Hepatic stellate cell (primary cell): ENCODE data around the gene SLC22A5.
A peak's percentile ranks its signal among the peaks of the same experiment; 100 is the strongest.
"Not testable (repeated sequence)": the region's sequence is repeated elsewhere in the genome, so short reads cannot be mapped to it uniquely, and the experiment has no call there.

ENCODE experiments used
- DNase-seq: peaks from one replicate; pipeline ENCODE4 v3.0.0; 2011; ENCODE audit warnings: low spot score

Gene SLC22A5

GRCh38 chr5:132413567-132413966 lies 44.1 kb downstream of the SLC22A5 start:
- DNase-seq: no peak

GRCh38 chr5:132414634-132415378 lies 45.3 kb downstream of the SLC22A5 start:
- no peak for DNase-seq

- DNase-seq: not testable (repeated sequence)
Observed at GRCh38 chr5:132415516-132415915, 46.0 kb downstream of the SLC22A5 start.

DNA sequence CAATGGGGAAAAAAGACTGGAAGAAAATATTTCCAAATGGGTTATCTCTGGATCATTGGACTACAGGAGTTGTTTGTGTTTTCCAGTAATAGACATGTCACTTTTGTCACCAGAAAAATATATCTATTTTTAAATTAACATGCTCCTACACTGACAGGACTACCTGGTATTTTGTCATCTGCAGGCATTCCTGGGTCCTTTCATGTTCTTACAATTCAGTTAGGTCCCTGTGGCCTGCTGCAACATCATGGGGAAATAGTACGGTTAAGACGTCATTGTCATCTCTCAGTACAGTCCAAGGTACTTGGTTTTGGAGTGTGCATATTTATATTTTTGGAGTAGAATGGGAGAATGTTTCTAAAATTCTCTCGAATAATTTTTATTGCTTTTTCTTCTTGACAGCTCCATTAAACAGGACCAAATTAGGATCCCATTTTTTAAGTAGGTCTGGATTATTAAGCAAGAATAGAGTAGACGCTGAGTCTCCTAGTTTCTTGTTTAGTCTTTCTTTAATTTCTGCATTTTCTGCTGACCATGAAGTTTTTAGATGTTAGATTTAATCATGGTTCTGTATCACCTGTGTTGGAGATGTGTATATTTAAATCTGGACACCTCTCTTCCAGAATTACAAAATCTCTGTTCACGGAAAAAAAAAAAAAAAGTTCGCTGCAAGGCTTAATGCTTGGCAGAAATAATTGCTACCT lies 46.9 kb downstream of the SLC22A5 start:
- DNase-seq: no peak

DNA sequence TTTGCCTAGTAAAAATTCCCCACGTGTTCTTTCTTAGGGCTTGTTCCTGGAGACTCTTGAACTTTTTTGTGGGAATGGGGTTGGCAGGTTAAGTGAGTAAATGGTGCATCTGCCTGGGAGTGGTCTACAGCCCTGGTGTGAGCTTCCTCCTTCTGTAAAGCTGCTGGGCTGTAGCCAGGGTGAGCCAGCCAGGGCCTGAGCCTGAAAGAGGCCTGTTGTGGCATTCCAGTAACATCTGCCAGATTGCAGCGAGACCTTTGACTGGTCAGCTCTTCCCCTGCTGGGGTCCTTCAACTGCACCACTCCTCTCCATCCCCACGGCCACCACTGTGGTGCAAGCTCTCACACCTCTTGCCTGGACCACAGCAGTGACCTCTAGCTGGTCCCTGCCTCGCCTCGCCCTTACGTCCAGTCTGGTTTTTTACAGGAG lies 47.5 kb downstream of the SLC22A5 start:
- no peak for DNase-seq

DNA sequence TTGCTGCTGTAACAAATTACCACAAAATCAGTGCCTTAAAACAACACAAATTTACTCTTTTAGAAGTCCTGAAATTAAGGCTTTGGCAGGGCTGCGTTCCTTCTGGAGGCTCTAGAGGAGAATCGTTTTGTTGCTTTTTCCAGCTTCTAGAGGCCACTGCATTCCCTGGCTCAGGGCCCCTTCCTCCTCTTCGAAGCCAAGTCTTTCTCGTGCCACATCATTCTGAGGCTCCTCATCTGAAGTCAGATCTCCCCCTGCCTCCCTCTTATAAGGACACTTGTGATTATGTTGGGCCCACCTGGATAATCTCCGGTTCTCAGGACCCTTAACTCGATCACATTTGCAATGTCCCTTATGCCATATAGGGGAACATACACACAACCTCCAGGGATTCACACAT lies 48.0 kb downstream of the SLC22A5 start:
- no peak for DNase-seq

GRCh38 chr5:132417889-132418485 lies 48.5 kb downstream of the SLC22A5 start:
- DNase-seq: no peak

GRCh38 chr5:132418881-132419280 lies 49.4 kb downstream of the SLC22A5 start:
- DNase-seq: no peak

DNA sequence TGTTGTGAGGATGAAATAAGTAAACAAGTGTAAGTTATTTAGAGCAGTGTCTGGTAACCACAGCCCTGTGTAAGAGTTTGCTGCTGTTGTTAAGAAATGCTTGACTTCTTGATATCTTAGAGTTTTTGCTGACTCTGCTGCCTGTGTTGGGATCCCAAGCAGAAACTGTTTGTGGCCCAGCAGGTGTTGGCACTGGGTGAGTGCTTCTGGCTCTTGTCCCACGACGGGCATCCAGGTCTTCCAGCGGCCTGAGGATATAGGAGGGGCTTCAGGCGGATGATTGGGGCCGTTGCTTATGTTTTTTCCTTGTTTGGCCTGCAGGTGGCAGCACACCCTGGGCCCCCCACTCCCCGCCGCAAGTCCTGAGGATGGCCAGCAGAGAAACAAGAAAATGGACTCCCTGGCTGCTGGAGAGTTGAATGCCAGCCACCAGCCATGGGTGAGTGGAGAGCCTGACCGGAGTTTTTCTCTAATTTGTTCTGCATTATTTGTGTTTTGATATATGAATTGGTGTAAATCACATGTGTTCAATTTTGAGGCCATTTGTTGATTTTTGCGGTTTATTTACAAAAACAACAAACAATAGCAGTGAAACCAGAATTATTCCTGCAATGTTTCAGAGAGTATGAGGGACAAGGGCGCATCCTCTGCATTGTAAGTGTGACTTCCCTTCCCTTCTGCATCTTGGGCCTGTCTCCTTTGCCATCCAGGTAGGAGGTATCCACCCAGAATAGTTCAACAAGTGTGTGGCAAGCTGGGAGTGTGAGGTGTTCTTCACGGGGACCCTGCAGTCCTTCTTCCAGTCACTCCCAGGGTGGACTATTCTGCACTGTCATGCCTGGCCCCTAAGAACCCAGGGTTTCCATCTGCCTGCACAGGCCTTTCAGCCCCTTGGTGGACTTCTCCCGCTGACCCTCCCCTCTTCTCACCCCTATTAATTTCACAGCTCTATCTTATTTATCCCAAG lies 50.3 kb downstream of the SLC22A5 start:
- peak; percentile 77 for DNase-seq

GRCh38 chr5:132420706-132421272 lies 51.3 kb downstream of the SLC22A5 start:
- no peak for DNase-seq

DNA sequence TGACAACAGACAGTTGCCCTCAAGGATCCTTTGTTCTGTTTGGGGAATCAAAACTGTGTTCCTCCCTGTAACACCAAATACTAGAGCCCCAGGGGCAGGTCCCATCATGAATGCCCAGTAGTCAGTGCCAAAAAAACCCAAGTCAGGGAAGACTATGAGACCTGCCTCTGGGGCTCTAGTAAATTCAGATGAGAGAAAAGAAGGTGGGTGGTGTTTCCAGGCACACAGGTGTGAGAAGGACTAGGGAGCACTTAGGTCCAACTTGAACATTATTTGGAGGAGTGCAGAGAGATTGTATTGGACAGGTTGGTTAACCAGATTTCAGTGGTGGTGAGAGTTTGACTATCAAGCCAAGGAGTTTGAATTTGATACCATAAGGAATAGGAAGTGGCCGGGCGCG lies 52.0 kb downstream of the SLC22A5 start:
- DNase-seq: no peak

DNA sequence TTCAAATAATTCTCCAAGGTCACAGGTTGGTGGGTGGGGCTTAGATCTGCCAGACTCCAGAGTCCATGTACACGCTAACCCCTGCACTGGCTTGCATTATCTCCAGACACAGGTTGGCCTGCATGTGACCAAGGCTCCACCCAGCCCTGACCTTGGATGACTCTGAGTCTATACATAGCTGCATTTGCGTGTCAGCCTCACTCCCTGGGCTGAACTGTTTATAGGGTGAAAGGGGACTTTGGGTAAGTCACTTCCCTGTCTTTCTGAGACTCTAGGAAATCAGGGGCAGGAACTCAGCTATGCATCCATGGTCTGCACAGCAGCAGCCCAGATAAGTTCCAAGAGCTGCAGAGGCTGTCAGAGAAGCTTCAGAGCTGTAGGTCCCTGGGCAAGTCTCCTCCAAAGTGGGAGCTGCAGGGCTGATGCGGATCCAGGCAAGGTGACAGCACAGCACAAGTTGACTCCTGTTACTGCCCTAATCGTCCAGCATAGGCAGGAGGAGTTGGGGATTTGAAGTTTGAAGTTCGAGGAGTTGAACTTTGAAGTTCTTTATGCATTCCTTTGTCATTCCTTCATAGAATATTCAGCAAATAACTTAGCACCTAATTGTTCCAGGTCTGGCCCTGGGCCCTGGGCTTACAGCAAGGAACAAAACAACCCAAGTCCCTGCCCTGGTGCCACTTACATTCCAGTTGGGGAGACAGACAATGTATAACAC lies 53.4 kb downstream of the SLC22A5 start:
- DNase-seq: peak; percentile 69

DNA sequence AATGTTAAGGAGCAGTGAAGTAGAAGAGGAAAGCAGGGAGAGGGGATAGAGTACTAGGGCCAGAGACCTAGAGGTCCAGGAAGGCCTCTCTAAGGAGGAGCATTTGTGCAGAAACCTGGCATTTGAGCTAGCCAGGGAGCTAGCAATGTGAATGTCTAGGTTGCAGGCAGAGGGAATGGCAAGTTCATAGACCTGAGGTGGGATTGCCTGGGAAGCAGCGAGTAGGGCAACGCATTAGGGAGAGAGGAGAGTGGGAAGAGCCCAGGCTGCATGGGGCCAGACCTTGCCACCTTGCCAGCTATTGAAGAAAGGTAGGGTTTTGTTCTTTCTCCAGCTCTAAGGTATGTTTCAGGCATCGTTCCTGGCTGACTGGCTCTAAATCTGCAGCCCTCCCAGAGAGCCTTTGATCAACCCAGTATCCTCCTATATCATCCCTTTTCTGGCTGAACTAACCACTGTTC lies 54.0 kb downstream of the SLC22A5 start:
- DNase-seq: no peak

- DNase-seq: no peak
Observed at GRCh38 chr5:132424167-132424880, 54.8 kb downstream of the SLC22A5 start.

DNA sequence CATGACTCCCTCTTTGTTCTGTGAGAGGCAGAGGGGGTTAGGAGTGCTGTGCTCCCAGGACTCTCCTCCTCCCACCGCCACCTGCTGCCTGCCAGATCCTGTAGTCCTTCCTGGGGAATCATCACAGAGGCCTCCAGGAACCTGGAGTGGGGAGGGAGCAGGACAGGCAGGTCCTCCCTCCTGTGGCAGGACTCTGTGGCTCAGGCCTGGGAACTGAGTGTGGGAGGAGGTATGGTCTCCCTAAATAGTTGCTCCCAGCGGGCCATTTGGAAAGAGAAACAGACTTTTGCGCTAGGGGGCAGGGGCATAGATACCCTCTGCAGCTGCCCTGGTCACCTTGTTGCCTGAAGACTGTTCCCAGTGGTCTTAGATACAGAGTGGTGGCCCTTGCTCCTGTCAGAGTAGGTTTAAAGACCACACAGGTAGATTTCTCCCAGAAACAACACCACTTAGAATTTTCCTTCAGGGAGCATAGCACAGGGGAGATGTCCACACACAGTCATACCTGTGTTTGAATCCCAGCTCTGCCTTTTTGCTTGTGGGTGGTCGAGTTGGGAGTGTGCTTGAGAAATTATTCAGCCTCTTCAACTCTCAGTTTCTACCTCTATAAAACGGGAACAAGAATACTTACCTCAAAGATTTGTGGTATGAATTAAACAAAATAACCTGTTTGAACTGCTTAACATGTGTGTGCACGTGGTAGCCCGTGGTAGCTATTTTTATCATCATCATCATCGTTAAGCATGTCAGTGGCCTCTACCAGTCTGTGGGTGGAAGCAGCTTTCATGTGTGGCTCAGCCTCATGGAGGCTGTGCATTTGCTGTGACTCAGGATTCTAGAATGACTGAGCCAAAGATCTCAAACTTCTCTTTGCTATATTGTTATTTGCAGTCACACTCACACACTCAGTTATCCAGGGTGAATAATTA lies 55.8 kb downstream of the SLC22A5 start:
- DNase-seq: peak; percentile 76

GRCh38 chr5:132425975-132426524 lies 56.5 kb downstream of the SLC22A5 start:
- DNase-seq: no peak

- DNase-seq: peak; percentile 90
Observed at GRCh38 chr5:132426525-132427138, 57.1 kb downstream of the SLC22A5 start.
